HEK293T (cell line): Measurements from ENCODE around the gene SH3GLB2.

Experiments used
- CTCF ChIA-PET: fragments of 350-600 bp; formaldehyde crosslinking; extraction: SDS; loops from one replicate; lab custom pipeline; 2021; ENCODE audit warnings: antibody characterized with exemption, inconsistent platforms; lab: Yijun Ruan, JAX
- POLR2A ChIA-PET: fragments of 350-600 bp; formaldehyde crosslinking; extraction: SDS; loops from one replicate; lab custom pipeline; 2020; ENCODE audit warnings: antibody characterized with exemption, inconsistent platforms; lab: Yijun Ruan, JAX
- DNase-seq: peaks from one replicate; pipeline ENCODE4 v3.0.0; 2012; ENCODE audit warnings: mixed read lengths; ENCODE audit errors: extremely low spot score
- ARNT ChIP-seq: fragments of 450-650 bp; IDR thresholded peaks from 2 replicates; pipeline ENCODE4 v1.6.1; 2017; ENCODE audit warnings: mild to moderate bottlenecking
- BHLHE40 ChIP-seq: fragments of 450-650 bp; IDR thresholded peaks from 2 replicates; pipeline ENCODE4 v1.6.1; 2016; ENCODE audit warnings: mild to moderate bottlenecking, moderate library complexity, borderline replicate concordance
- CTBP1 ChIP-seq: fragments of 450-650 bp; IDR thresholded peaks from 2 replicates; pipeline ENCODE4 v1.6.1; 2016; ENCODE audit warnings: borderline replicate concordance
- ELF4 ChIP-seq: fragments of 450-650 bp; IDR thresholded peaks from 2 replicates; pipeline ENCODE4 v1.6.1; 2017; ENCODE audit warnings: antibody characterized with exemption
- FOXA1 ChIP-seq: fragments of 450-650 bp; IDR thresholded peaks from 2 replicates; pipeline ENCODE4 v1.6.1; 2016; ENCODE audit warnings: mild to moderate bottlenecking
- FOXK2 ChIP-seq: fragments of 450-650 bp; IDR thresholded peaks from 2 replicates; pipeline ENCODE4 v1.6.1; 2016; ENCODE audit warnings: mild to moderate bottlenecking
- FOXM1 ChIP-seq: fragments of 450-650 bp; IDR thresholded peaks from 2 replicates; pipeline ENCODE4 v1.6.1; 2017; ENCODE audit warnings: mild to moderate bottlenecking, borderline replicate concordance
- HDGF ChIP-seq: fragments of 450-650 bp; IDR thresholded peaks from 2 replicates; pipeline ENCODE4 v1.6.1; 2017; ENCODE audit warnings: antibody characterized with exemption, borderline replicate concordance
- L3MBTL2 ChIP-seq: fragments of 450-650 bp; conservative IDR thresholded peaks from 2 replicates; pipeline ENCODE4 v1.6.1; 2016; ENCODE audit warnings: mild to moderate bottlenecking
- LEF1 ChIP-seq: fragments of 450-650 bp; IDR thresholded peaks from 2 replicates; pipeline ENCODE4 v1.6.1; 2017; ENCODE audit warnings: mild to moderate bottlenecking, borderline replicate concordance
- NFRKB ChIP-seq: fragments of 450-650 bp; IDR thresholded peaks from 2 replicates; pipeline ENCODE4 v1.6.1; 2016; ENCODE audit warnings: mild to moderate bottlenecking, moderate library complexity
- PKNOX1 ChIP-seq: fragments of 450-650 bp; IDR thresholded peaks from 2 replicates; pipeline ENCODE4 v1.6.1; 2016
- SP1 ChIP-seq: fragments of 450-650 bp; IDR thresholded peaks from 2 replicates; pipeline ENCODE4 v1.6.1; 2017
- SUZ12 ChIP-seq: fragments of 450-650 bp; IDR thresholded peaks from 2 replicates; pipeline ENCODE4 v1.6.1; 2016; ENCODE audit warnings: mild to moderate bottlenecking
- TARDBP ChIP-seq: fragments of 450-650 bp; IDR thresholded peaks from 2 replicates; pipeline ENCODE4 v1.6.1; 2016
- ZNF384 ChIP-seq: fragments of 450-650 bp; IDR thresholded peaks from 2 replicates; pipeline ENCODE4 v1.6.1; 2016

The SH3GLB2 gene

GRCh38 chr9:128999581-129000206 lies 28.4 kb downstream of the SH3GLB2 start:
- TF ChIP-seq CTBP1 (no peak), FOXM1 (no peak), ZNF384 (no peak), SP1 (no peak), ARNT (no peak), FOXA1 (no peak), L3MBTL2 (no peak), SUZ12 (no peak), NFRKB (no peak), PKNOX1 (no peak), ELF4 (no peak), FOXK2 (no peak), LEF1 (no peak), TARDBP (no peak), HDGF (no peak), BHLHE40 (no peak)
- DNase-seq: no peak
- ChIA-PET CTCF (no interaction called here), POLR2A (no interaction called here)

GRCh38 chr9:128998462-128998861 lies 29.7 kb downstream of the SH3GLB2 start:
- DNase-seq: no peak
- ChIA-PET POLR2A (no interaction called here), CTCF (no interaction called here)
- no peak for TF ChIP-seq L3MBTL2
- TF ChIP-seq LEF1: no peak

- CTCF ChIA-PET: no interaction called here
- no peak for DNase-seq
- TF ChIP-seq FOXK2 (no peak), CTBP1 (no peak), PKNOX1 (no peak), SUZ12 (no peak), NFRKB (no peak), SP1 (no peak), L3MBTL2 (no peak), HDGF (no peak), LEF1 (no peak), ARNT (no peak), ELF4 (no peak), ZNF384 (no peak), FOXA1 (no peak), BHLHE40 (no peak), FOXM1 (no peak), TARDBP (no peak)
- POLR2A ChIA-PET: no interaction called here
These were observed 32.3 kb downstream of the SH3GLB2 start for GRCh38 chr9:128995791-128996190.

GRCh38 chr9:128992995-128993394 lies 35.1 kb downstream of the SH3GLB2 start:
- POLR2A ChIA-PET: no interaction called here
- CTCF ChIA-PET: no interaction called here
- no peak for TF ChIP-seq HDGF
- TF ChIP-seq ELF4: no peak
- TF ChIP-seq NFRKB: no peak
- TF ChIP-seq ZNF384: no peak
- no peak for TF ChIP-seq FOXM1
- no peak for TF ChIP-seq CTBP1
- TF ChIP-seq LEF1: no peak
- TF ChIP-seq FOXA1: no peak
- no peak for TF ChIP-seq FOXK2
- TF ChIP-seq L3MBTL2: no peak
- no peak for TF ChIP-seq SUZ12
- no peak for TF ChIP-seq BHLHE40
- no peak for TF ChIP-seq PKNOX1
- no peak for TF ChIP-seq ARNT
- TF ChIP-seq SP1: no peak
- TF ChIP-seq TARDBP: no peak
- DNase-seq: no peak

- TF ChIP-seq PKNOX1: no peak
- no peak for TF ChIP-seq SP1
- no peak for TF ChIP-seq NFRKB
- no peak for TF ChIP-seq FOXA1
- TF ChIP-seq L3MBTL2: no peak
- no peak for TF ChIP-seq BHLHE40
- no peak for TF ChIP-seq ARNT
- TF ChIP-seq ELF4: no peak
- no peak for TF ChIP-seq LEF1
- TF ChIP-seq HDGF: no peak
- TF ChIP-seq CTBP1: no peak
- no peak for TF ChIP-seq TARDBP
- TF ChIP-seq FOXM1: no peak
- no peak for TF ChIP-seq ZNF384
- TF ChIP-seq FOXK2: no peak
- no peak for TF ChIP-seq SUZ12
- ChIA-PET CTCF (no interaction called here), POLR2A (no interaction called here)
- DNase-seq: no peak
These were observed 40.3 kb downstream of the SH3GLB2 start for GRCh38 chr9:128987805-128988204.
